Skeletal muscle tissue (tissue), 4 donors: Measurements from ENCODE around the gene HELZ. TPM values are rescaled to one million over a fixed set of nuclear protein-coding genes. Genes with fewer than 3 reads are reported as not detected.
"Not testable (repeated sequence)": the region's sequence is repeated elsewhere in the genome, so short reads cannot be mapped to it uniquely, and the experiment has no call there.

Experiments used
- H3K27ac ChIP-seq: one replicate; pipeline ENCODE4 v1.7.0; 2013; ENCODE audit warnings: mild to moderate bottlenecking, low read depth, low read length, inconsistent platforms
- H3K27me3 ChIP-seq, 3 donors: one replicate each; pipeline ENCODE4 v1.7.0; 2013; ENCODE audit warnings: low read length in 3 of 3; ENCODE audit not compliant: control insufficient read depth in 3 of 3, insufficient read depth in 3 of 3
- H3K36me3 ChIP-seq, 3 donors: one replicate each; pipeline ENCODE4 v1.7.0; 2013; ENCODE audit warnings: low read length in 3 of 3; ENCODE audit not compliant: control insufficient read depth in 3 of 3, insufficient read depth in 3 of 3
- H3K4me1 ChIP-seq, 3 donors: one replicate each; pipeline ENCODE4 v1.7.0; 2013; ENCODE audit warnings: low read length in 3 of 3, mild to moderate bottlenecking in 3 of 3; ENCODE audit not compliant: control insufficient read depth in 3 of 3, insufficient read depth in 3 of 3
- H3K4me3 ChIP-seq, 3 donors: one replicate each; pipeline ENCODE4 v1.7.0; 2013; ENCODE audit warnings: low read length in 3 of 3
- H3K9ac ChIP-seq, 3 donors: one replicate each; pipeline ENCODE4 v1.7.0; 2013; ENCODE audit warnings: low read length in 3 of 3, mild to moderate bottlenecking in 3 of 3, moderate library complexity in 2 of 3, low read depth in 1 of 3
- H3K9me3 ChIP-seq, 3 donors: one replicate each; pipeline ENCODE4 v1.7.0; 2013; ENCODE audit warnings: low read length in 3 of 3; ENCODE audit not compliant: control insufficient read depth in 3 of 3
- total RNA-seq: library from RNA; depleted of rRNA; stranded (reverse); fragments of >200 nt; gene quantifications from one replicate; pipeline ENCODE4 v1.2.3, GENCODE V29; 2014
- donor health status: Osteomylitis.

The HELZ gene
- total RNA-seq, 1 donor from 2014 or later, result 53.8 TPM

DNA sequence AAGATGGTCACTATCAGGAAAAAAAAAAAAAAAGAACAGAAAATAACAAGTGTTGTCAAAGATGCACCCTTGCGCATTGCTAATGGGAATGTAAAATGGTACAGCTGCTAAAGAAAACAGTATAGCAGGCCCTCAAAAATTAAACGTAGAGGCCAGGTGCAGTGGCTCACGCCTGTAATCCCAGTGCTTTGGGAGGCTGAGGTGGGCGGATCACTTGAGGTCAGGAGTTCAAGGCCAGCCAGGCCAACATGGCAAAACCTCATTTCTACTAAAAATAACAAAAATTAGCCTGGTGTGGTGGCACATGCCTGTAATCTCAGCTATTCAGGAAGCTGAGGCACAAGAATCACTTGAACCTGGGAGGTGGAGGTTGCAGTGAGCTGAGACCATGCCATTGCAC lies 6.6 kb upstream of the HELZ start:
- not testable (repeated sequence) for H3K9me3 ChIP-seq, H3K27me3 ChIP-seq, H3K27ac ChIP-seq, H3K9ac ChIP-seq, H3K4me1 ChIP-seq, H3K4me3 ChIP-seq, H3K36me3 ChIP-seq

DNA sequence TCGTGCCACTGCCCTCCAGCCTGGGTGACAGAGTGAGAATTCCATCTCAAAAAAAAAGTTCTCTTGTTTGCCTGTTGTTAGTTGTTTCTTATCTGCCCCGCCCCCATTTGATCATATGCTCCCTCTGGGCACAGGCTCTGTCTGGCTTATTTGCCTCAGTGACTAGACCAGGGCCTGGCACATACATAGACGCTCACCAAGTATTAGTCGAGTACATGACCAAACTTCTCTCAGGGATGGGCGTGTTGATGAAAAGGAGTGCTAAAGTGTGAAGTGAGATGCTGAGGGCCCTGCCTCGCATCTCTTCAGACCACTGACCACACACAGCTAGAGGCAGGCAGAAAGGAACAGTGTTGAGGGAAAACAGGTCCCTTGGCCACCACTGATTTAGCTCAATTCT lies 3.3 kb upstream of the HELZ start:
- H3K27ac ChIP-seq, result no peak overlapping the region
- H3K4me1 ChIP-seq, result peaks cover 9 to 12% (median 9%) of the 10 kb centered on the region in 3 donors
- H3K27me3 ChIP-seq, result no peaks in the 10 kb centered on the region
- no peaks in the 10 kb centered on the region for H3K36me3 ChIP-seq
- H3K9me3 ChIP-seq, result no peaks in the 10 kb centered on the region
- no peak overlapping the region for H3K4me3 ChIP-seq
- H3K9ac ChIP-seq, result no peak overlapping the region

DNA sequence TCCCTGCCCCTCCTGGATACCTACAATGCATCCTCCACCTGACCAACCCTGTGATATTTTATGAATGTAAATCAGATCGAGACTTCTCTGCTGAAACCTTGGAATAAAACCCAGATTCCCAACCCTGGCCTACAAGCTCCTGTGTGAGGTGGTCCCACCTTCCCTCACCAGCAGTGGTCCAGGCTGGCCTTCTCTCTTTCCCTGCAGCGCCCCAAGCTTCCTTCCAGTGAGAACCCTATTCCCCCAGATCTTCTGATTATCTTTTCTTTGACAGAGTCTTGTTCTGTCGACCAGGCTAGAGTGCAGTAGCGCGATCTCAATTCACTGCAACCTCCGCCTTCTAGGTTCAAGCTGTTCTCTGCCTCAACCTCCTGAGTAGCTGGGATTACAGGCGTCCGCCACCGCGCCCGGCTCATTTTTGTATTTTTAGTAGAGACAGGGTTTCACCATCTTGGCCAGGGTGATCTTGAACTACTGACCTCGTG lies 2.5 kb upstream of the HELZ start:
- no peaks in the 10 kb centered on the region for H3K36me3 ChIP-seq
- H3K4me1 ChIP-seq, result peaks cover 9 to 19% (median 14%) of the 10 kb centered on the region in 3 donors
- H3K9ac ChIP-seq, result no peak overlapping the region
- H3K27me3 ChIP-seq, result no peaks in the 10 kb centered on the region
- no peaks in the 10 kb centered on the region for H3K9me3 ChIP-seq
- no peak overlapping the region for H3K4me3 ChIP-seq
- no peak overlapping the region for H3K27ac ChIP-seq

DNA sequence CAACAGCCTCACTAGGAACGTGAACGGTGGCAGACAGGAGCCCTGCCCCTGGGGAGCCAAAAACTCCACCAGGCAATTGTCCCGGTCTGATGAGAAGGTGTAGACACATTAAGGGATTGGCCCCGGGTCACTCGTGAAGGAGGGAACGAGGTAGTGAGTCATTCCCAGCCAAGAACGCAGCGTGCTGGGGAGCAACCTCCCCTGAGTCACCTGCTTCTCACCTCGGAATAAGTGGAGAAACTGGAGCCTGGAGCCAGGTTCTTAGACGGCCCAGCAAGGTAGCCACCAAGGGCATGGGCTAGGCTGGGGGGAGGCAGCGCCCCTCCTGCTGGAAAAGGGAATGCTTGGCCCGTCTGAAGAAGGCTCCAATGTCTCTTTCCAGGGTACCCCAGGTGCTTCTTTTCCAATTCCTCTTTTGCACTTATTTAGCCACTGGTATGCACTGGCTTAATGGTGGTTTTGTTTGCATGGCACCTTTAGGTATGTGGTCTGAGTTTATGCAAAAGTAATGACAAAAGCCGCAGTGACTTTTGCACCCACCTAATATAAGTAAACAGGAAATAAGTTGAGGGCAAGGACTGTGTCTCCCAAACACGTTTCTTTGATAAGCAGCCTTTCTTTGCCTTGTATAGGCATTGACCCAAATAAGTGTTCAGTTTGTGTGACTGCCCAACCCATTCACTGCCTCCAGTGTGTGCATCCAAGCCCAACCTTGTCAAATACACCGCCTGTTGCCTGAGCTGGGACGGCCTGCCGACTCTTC lies 1.8 kb upstream of the HELZ start:
- Histone ChIP-seq H3K9ac (peak overlapping the region in 1 of 3 donors; percentile 95), H3K4me3 (peak overlapping the region in 1 of 3 donors; percentile 81)

DNA sequence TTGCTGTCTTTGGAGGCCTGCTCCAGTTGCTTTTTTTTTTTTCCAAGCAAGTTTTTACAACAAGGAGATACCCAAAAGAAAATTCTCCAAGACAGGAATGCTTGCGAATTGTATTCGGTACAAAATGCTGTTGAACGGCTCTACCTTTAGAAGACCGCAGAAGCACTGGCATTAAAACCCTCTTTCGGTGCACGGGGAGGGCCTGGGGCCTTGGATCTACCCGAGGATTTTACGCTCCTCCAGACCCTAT lies 1.3 kb upstream of the HELZ start:
- H3K4me3 ChIP-seq, result peak overlapping the region; percentile 80 to 82 (median 81)
- H3K9me3 ChIP-seq, result no peaks in the 10 kb centered on the region
- H3K36me3 ChIP-seq, result peaks cover 0 to under 1% (median 0%) of the 10 kb centered on the region in 3 donors
- peak overlapping the region in 1 of 3 donors; percentile 95 for H3K9ac ChIP-seq
- H3K4me1 ChIP-seq, result peaks cover 17 to 28% (median 22%) of the 10 kb centered on the region in 3 donors
- H3K27ac ChIP-seq, result no peak overlapping the region
- H3K27me3 ChIP-seq, result no peaks in the 10 kb centered on the region

More for the DNA sequence above, 1.8 kb upstream of the HELZ start:
- Histone ChIP-seq H3K4me1 (peaks cover 12 to 23% (median 17%) of the 10 kb centered on the region in 3 donors), H3K27me3 (no peaks in the 10 kb centered on the region), H3K36me3 (no peaks in the 10 kb centered on the region), H3K27ac (no peak overlapping the region), H3K9me3 (no peaks in the 10 kb centered on the region)

DNA sequence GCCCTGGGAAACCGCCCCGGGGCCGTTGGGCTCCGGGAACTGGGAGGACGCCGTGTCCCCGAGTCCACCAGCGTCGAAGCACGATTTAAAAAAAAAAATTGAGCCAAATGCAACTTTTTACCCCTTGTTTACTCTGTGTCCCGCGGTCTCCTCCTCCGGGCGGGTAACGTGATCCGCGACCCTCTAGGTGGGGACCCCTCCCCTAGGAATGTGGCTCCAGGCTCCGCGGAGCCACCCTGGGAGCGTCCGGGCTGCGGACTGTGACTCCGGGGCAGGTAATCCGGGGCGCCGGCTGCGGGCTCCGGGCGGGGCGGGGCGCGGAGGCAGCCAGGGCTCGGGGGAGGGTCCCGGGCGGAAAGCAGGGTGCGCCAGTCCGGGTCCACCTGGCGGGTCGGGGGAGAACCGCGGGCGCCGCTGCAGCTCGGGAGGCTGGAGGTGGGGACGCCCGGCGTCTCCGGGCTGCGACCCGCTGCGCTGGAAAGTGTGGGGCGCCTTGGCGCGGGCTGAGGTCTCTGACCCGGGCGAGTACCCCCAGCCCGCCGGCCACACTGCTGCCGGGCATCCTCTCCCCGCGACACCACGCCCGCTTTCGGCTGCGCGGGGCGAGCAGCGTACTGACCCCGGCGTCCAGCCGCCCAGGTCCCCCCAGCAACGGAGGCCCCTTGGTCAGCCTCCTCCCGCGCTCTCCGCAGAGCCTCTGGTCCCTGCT lies 852 bp upstream of the HELZ start:
- H3K27ac ChIP-seq, result peak overlapping the region; percentile 93
- peak overlapping the region; percentile 77 to 96 (median 95) for H3K9ac ChIP-seq
- peaks cover 19 to 30% (median 26%) of the 10 kb centered on the region in 3 donors for H3K4me1 ChIP-seq

DNA sequence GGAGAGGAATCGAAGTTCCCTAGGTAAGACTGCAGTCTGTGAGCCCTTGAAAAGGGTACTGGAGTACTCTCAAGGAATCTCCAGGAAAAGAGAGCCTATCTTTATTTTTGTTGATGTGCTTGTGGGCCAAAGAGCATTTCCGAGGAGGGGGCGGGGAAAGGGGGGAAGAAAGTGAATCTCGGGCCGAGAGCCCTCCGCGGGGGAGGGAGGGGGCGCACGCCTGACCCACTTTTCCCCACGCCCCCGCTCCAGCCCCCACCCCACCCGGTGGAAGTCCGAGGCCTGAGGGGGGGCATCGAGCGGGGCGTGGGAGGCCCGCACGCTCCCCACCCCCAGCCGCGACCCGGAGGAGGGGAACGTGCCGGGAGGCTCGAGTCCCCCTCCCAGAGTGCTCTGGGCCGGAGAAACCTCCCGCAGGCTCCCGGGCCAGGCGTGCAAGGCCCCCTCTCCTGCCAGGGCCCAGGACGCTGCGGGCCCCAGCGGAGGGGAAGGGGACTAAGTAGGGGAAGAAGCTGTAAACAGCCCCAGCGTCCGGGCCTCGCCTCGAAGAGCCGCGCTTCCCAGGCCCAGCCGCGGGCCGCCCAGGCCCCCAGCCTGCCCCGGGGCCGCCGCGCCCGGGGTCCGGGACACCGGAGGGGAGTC lies 444 bp downstream of the HELZ start:
- no peaks in the 10 kb centered on the region for H3K27me3 ChIP-seq
- no peaks in the 10 kb centered on the region for H3K9me3 ChIP-seq
- H3K4me1 ChIP-seq, result peaks cover 26 to 41% (median 39%) of the 10 kb centered on the region in 3 donors
- peaks cover 0 to 3% (median 0%) of the 10 kb centered on the region in 3 donors for H3K36me3 ChIP-seq
- peak overlapping the region; percentile 93 for H3K27ac ChIP-seq
- H3K9ac ChIP-seq, result peak overlapping the region; percentile 90 to 96 (median 95)
- peak overlapping the region; percentile 81 to 86 (median 82) for H3K4me3 ChIP-seq

More for the DNA sequence above, 852 bp upstream of the HELZ start:
- H3K9me3 ChIP-seq, result no peaks in the 10 kb centered on the region
- no peaks in the 10 kb centered on the region for H3K27me3 ChIP-seq
- H3K4me3 ChIP-seq, result peak overlapping the region; percentile 80 to 82 (median 81)
- H3K36me3 ChIP-seq, result peaks cover 0 to 3% (median 0%) of the 10 kb centered on the region in 3 donors

DNA sequence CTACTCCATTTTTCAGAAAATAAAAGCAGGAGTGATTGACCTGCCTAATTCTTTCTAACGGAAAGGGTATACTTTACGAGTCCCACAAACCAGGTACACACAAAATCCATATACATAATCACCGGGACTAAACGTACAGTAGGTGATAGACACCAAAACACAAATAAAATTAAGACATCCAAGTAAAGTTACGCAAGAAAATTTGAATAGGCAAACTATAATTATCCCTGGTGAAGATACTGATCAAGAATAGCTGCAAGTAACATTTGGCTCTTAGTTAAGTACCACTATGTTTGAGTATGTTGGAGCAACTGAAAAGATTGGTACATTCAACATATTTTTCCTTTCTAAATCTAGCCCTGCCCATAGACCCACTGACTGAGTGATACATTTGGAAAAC lies 1.7 kb downstream of the HELZ start:
- Histone ChIP-seq H3K9me3 (no peaks in the 10 kb centered on the region), H3K27ac (no peak overlapping the region), H3K27me3 (no peaks in the 10 kb centered on the region), H3K36me3 (peaks cover 0 to 9% (median 0%) of the 10 kb centered on the region in 3 donors), H3K4me3 (peak overlapping the region in 2 of 3 donors; percentile 4 to 86), H3K9ac (peak overlapping the region in 2 of 3 donors; percentile 82 to 96), H3K4me1 (peaks cover 26 to 43% (median 40%) of the 10 kb centered on the region in 3 donors)

DNA sequence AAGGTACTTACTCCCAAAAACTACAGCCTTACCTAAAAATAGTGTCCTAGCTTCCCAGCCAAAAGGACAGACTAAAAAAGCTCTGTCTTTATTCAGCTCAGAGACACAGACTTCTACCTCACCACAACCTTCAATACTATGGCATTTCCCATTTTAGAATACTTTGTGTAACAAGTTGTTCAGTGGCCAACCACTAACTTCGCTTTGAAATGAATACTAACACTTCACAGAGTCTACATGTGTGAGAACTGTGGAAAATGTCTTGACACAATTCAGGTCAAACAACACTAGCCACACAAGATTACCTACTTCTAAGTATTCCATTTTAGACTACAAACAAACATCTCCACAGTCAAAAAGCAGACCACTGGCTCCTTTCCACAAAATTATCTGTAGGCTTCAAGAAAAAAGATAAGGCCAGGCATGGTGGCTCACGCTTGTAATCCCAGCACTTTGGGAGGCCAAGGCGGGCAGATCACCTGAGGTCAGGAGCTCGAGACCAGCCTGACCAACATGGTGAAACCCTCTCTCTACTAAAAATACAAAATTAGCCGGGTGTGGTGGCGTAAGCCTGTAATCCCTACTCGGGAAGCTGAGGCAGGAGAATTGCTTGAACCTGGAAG lies 3.2 kb downstream of the HELZ start:
- H3K4me1 ChIP-seq, result peaks cover 26 to 43% (median 40%) of the 10 kb centered on the region in 3 donors
- peaks cover 0 to 12% (median 8%) of the 10 kb centered on the region in 3 donors for H3K36me3 ChIP-seq
- no peaks in the 10 kb centered on the region for H3K9me3 ChIP-seq
- H3K4me3 ChIP-seq, result no peak overlapping the region
- H3K9ac ChIP-seq, result peak overlapping the region in 1 of 3 donors; percentile 21
- H3K27me3 ChIP-seq, result no peaks in the 10 kb centered on the region
- H3K27ac ChIP-seq, result no peak overlapping the region
